Ammon's horn (tissue), 1 donor: ENCODE results near the gene ANKRD33B.
"Not testable (repeated sequence)": the region's sequence is repeated elsewhere in the genome, so short reads cannot be mapped to it uniquely, and the experiment has no call there.

ENCODE experiments used
- DNase-seq: peaks from one replicate; pipeline ENCODE4 v3.0.0-alpha.2; 2016; ENCODE audit warnings: low spot score

Gene ANKRD33B

DNA sequence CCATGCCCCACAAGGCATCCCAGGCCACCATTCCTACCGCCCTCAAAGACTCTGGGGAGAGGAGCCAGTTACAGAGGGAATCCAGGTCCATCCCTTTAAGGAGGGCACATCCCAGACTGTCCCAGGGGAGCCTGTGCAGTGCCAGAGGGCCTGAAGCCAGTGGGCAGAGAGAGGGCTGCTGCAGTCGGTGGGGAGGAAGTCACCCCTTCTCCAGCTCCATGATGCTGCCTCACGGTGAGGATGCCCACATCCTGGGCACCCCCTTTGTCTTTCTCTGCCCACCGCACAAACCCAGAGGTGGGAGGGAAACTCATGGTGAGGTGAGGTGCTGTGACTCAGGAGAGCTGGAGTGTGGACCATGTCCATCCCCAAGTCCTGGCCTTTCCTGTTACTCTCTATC, 26.2 kb upstream of the ANKRD33B start:
- DNase-seq, result no peak

DNA sequence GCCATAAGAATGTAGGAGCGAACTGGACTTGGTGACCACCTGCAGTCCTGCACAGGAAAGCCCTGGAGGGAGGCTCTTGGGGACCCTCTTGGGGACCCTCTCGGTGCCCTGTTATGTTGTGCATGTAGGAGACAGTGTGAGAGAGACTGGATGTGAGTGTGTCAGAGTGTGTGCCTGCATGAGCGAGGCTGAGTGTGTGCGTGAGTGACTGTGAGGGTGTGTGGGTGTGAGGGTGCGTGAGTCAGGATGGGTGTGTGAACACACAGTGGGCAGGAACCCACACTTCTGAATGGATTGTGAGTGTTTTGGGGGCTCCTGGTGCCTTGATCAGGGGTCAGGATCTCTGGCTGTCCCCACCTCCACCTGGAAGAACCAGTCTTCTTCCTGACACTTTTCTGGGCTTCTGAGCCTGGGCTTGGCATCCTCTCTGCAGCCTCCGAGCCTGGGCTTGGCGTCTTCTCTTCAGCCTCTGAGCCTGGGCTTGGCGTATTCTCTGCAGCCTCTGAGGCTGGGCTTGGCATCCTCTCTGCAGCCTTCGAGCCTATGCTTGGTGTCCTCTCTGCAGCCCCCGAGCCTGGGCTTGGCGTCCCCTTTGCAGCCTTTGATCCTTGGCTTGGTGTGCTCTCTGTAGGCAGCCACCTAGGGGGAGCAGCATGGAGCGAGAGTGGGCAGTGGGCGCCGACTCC, 25.6 kb upstream of the ANKRD33B start:
- peak; percentile 43 for DNase-seq

DNA sequence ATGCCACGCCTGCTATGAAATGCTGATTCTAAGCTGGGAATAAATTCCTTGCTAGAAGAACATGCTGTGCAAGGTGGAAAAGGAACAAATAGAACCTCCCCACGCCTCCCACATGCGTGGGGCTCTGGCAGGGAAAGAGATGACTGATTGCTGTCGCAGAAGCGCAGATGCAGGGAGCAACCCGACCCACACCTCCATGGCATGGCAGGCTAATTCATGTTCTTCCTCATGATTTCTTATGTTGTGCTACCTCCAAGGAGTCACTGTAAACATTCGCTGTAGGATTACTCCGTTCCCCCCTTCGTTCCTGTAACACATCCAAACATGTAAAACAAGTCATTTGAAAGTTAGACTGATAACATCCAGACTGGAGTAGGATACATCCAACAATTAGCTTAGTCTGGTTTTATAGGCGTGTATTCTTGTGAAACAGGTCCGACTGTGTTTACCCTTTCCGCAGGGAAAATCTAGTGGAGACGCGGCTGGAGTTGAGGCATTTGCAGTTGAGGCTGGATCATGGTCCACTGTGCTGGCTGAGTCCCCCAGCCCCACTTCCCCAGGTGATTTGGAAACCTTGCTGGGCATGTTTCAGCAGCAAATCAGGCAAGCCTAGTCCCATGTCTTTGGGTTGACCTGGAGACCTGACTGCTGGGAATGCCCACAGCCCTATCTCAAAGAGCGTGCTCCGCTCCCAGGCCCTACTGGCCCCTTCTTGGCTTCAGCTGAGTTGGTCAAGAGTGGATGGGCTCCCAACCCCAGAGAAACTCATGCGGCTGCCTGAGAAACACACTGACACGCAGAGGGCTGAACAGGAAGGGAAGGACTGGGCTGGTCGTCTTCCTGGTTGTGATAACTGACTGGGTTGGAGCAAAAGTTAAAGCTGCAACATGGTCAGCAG, 24.8 kb upstream of the ANKRD33B start:
- DNase-seq, result peak; percentile 63

DNA sequence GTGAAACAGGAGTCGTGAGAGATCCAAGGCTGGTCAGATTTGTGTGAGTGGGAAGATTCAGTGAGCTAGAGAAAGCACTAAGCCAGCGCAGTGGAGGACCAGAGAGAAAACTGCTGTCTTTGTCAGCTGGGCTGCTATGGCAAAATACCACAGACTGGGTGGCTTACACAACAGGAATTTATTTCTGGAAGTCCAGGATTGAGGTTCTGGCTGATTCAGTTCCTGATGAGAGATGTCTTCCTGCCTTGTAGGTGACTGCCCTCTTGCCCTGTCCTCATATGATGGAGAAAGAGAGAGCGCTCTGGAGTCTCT, 24.2 kb upstream of the ANKRD33B start:
- no peak for DNase-seq

DNA sequence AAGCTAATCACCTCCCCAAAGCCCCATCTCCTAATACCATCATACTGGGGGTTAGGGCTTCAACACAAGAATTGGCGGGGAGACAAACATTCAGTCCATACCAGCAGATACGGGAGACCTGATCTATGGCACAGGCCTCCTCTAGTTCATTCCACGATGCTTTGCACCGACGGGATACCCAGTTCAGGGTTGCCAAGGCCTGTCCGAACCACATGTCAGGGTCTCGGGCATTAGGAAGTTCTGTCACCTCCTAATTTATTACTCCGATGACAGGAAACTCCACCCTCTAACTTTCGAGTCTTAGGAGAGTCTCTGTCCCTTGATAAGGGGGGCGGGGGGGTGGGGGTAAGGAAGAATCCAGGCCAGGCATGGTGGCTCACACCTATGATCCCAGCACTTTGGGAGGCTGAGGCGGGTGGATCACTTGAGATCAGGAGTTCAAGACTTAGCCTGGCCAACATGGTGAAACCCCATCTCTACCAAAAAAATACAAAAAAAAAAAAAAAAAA, 23.8 kb upstream of the ANKRD33B start:
- DNase-seq, result no peak

DNA sequence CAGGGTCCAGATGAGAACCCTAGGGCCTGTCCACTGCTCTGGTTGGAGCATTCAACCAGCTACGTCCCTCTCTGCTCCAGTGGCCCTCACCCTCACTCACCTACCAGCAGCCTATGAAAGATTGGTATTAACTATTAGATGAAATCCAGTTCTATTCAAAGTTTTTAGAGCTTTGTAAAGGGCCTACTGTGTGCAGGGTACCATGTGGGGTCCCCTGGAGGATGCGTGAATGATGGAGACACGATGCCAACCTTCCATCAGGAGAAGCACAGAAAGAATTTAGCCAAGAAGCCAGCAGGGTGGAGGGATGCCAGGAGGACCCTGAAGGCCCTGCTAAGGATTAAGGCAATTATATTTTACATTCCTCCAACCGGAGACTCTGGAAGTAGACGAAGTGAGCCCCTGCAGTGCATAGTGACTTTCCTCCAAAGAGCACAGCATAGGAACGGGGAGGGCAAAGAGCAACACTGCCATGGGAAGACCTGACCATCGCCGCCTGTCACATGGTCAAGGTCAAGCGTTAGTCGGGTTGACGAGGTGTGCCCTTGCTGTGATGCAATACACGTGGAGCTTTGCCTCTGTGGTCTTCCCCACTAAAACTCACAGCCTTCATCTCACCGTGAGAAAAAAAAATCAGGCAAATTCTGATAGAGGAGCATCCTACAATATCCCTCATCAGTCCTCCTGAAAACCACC, 22.8 kb upstream of the ANKRD33B start:
- DNase-seq, result no peak

DNA sequence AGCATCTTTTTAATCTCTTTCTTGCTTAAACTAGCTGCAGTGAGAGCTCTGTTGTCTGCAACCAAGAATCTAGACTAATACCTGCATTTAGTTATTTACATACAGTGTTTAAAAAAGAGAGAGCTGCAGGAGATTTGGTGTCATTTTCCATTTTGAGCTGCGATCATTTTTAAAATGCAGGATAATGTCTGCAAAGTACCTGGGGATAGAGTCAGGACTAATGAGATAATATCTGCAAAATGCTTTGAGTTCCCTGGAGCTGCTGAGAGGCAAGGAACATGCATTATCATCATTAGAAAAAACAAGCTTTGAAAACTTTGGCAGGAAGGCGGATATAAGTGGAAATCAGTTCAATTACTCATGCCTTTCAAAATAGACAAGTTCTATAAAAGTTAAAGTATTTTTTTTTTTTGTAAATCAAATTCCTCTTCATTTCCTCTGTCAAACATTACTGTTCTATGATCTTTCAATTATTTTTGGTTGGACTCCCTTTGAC, 21.8 kb upstream of the ANKRD33B start:
- no peak for DNase-seq

DNA sequence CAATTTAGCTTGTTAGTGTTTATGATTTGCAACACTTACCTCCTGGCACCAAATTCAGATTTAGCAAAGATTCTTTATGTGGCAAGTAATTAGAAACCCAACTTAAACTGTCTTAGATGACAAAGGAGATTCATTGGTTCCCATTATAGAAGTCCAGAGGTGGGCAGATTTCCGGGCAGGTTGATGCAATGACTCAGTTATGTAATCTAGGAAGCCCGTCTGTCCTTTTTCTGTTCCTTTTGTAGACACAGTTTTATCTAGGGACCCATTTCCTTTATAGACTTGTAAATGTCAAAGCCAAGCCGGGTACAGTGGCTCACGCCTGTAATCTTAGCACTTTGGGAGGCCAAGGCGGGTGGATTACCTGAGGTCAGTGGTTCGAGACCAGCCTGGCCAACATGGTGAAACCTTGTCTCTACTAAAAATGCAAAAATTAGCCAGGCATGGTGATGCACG, 20.3 kb upstream of the ANKRD33B start:
- no peak for DNase-seq

DNA sequence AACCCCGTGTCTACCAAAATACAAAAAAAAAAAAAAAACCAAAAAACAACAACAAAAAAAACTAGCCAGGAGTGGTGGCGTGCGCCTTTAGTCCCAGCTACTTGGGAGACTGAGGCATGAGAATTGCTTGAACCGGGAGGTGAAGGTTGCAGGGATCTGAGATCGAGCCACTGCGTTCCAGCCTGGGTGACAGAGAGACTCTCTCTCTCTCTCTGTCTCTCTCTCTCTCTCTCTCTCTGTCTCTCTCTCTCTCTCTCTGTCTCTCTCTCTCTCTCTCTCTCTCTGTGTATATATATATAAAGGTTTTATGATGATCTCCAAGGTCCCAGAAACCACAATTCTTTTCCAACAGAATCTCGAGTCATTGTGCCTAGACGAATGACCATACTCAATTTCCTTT, 18.8 kb upstream of the ANKRD33B start:
- no peak for DNase-seq

DNA sequence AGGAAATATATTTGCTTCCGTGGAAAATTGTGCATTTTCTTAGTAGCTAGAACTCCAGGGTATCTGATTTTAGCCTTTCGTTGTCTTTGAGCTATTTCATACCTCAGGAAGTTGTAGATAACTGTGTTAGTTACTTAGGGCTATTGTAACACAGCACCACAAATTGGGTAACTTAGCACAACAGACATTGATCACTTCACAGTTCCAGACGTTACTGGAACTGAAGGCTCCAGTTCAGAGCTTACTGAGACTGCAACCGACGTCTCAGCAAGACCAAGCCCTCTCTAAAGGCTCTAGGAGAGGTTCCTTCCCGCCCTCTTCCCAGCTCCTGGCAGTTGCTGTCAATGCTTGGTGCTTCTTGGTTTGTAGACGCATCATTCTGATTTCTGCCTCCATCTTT, 17.7 kb upstream of the ANKRD33B start:
- no peak for DNase-seq

DNA sequence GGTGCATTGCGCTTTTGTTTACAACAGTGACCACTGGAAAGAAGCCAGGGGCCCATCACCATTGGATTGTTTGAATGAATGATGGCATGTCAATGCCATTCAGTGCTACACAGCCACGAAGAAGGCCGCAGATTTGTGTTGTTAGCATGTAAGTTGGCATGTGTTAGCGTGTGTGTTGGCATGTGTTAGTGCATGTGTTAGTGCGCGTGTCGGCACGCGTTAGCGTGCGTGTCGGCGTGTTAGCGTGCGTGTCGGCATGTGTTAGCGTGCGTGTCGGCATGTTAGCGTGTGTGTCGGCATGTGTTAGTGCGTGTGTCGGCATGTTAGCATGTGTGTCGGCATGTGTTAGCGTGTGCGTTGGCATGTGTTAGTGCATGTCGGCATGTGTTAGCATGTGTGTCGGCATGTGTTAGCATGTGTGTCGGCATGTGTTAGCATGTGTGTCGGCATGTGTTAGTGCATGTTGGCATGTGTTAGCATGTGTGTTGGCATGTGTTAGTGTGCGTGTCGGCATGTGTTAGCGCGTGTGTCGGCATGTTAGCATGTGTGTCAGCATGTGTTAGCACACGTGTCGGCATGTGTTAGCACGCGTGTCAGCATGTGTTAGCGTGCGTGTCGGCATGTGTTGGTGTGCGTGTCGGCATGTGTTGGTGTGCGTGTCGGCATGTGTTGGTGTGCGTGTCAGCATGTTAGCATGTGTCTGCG, 15.3 kb upstream of the ANKRD33B start:
- no peak for DNase-seq

DNA sequence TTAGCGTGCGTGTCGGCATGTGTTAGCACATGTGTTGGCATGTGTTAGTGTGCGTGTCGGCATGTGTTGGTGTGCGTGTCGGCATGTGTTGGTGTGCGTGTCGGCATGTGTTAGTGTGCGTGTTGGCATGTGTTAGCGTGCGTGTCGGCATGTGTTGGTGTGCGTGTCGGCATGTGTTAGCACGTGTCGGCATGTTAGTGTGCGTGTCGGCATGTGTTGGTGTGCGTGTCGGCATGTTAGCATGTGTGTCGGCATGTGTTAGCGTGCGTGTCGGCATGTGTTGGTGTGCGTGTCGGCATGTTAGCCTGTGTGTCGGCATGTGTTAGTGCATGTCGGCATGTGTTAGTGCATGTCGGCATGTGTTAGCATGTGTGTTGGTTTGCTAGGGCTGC, 14.8 kb upstream of the ANKRD33B start:
- DNase-seq, result not testable (repeated sequence)

DNA sequence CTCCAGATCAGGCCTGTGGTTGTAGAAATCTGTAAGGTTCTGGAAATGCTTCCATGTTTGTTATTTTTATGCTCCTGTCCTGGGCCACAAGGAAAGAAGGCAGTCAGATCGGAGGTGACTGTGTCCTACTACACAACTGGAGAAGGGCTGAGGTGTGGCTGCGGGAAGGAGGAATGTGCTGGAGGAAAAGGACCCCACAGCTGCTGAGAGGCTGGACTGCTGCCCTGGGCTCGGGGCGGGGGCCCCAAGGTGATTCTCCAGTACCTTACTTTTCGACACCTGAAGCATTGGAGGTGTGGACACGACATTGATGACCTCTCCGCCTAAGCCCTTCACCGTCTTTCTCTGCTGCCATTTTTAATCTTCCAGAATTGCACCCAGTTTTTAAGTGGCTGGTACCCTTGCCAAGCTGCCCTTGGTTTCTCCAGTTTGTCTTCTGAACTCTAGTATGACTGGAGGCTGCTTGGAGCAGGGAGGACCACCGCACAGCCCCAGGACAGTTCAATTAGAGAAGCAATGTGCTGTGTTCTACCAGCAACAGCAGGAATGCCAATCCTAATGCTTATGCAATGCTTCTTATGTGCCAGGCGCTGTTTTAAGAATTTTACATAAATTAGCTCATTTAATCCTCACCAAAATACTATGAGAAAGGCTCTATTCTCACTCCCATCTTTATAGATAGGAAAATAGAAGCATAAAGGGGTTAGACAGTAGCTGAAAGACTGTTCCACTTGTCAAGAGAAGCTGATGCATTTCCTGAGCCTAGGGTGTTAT, 13.5 kb upstream of the ANKRD33B start:
- DNase-seq, result no peak

DNA sequence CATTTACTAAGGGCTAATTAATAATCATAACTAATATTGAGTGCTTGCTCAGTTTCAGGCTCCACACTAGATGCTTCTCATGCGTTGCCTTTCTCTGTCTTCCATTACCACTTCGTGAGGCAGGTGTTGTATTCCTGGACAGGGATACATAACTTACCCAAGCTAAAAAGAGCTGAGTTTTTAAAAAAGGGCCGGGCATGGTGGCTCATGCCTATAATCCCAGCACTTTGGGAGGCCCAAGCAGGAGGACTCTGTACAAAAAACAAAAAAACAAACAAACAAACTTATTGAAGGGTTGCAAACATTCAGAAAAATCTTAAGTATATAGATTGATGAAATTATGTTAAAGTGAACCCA, 12.1 kb upstream of the ANKRD33B start:
- no peak for DNase-seq

DNA sequence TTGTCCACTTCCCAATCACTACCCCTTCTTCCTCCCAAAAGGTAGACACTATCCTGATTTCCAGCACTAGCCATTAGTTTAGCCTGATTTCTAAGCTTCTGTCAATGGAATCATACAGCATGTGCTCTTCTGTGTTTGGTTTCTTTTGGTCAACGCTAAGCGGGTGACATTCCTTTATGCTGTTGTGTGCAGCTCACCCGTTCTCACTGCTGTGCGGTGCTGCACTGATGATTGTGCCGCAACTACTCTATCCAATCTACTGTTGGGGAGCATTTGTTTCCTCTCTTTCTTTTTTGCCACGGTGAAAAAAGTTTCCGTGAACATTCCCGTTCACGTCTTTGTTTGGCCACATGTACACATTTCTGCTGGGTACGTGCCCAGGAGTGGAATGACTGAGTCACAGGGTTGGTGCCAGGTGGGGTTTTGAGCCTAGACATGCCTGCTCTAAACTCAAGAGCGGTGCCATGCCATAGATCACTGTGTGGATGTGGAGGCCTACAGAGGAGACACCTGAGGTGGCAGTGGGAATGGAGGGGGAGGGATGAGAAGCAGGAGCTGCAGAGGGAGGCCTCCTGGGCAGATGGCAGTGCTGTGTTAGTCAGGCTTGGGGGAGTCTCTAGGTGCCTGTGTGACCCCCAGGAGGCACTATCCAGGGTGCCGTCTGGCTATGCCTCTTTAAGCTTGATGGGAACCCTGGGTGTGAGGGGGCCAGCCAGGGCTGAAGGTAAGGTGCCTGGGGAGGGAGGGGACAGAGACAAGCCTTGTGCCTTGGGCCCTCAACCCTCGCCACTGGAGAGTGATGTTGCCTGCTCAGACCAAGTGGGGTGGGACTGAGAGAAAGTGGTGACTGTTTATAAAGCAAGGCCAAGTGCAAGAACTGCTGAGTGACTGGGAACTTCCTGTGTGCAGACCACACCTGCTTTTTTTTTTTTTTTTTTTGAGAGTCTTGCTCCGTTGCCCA, 11.4 kb upstream of the ANKRD33B start:
- DNase-seq, result no peak

DNA sequence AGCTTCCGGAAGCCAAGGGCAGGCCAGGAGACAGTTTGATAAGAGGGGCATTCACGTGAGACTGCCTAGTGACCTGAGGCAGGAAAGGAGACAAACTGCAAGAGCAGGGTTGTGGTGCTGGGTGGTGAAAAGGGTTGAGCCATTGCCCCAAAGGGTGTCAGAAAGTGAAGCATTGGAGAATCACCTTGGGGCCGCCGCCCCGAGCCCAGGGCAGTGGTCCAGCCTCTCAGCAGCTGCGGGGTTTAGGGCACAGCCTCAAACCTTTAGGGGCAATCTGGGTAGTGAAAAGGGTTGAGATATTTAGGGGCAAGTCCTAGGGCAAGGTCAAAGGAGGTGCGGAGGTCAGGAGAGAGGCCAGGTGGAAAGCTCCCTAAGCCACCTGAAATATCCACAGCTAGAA, 10.4 kb upstream of the ANKRD33B start:
- DNase-seq, result no peak

DNA sequence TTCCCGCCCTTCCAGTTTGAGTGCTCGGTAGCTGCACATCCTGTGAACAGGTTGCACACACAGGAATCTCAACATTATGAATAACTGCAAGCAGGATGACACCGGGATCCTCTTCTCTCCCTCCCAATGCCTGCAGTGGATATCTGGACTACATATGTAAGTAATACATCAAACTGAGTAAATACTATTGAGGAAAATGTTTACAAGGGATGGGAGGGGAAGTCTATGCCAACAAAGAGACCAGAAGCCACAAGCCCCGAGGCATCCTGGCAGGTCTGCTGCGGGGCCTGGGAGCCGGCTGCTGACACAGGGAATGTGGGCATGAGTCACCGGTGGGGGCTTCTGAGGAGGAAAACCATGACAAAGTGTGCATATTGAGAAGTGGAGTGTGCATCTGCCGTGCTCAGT, 8.6 kb upstream of the ANKRD33B start:
- DNase-seq, result peak; percentile 53

DNA sequence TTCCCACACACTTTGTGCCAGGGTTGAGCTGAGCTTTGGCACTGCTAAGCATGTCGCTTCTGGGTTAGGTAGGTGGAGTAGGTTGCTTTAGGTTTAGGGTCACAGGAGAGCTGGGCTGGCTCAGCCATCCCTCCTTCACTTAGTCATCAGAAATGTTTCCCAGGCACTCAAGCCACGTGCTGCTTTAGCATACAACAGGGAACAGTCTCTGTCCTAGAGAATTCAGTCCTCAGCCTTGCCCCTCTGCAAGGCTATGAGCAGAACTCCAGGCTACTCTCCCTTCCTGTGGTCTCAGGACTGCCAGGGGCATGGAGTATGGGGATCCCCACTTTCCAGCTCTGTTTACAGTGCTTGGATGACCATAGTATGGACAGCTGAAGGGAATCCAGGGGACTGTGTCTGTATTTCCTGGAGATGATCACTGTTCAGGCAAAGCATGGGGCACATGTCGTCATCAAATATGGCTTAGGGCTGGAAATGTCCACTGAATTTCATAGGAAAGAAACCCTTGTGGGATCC, 7.5 kb upstream of the ANKRD33B start:
- no peak for DNase-seq

DNA sequence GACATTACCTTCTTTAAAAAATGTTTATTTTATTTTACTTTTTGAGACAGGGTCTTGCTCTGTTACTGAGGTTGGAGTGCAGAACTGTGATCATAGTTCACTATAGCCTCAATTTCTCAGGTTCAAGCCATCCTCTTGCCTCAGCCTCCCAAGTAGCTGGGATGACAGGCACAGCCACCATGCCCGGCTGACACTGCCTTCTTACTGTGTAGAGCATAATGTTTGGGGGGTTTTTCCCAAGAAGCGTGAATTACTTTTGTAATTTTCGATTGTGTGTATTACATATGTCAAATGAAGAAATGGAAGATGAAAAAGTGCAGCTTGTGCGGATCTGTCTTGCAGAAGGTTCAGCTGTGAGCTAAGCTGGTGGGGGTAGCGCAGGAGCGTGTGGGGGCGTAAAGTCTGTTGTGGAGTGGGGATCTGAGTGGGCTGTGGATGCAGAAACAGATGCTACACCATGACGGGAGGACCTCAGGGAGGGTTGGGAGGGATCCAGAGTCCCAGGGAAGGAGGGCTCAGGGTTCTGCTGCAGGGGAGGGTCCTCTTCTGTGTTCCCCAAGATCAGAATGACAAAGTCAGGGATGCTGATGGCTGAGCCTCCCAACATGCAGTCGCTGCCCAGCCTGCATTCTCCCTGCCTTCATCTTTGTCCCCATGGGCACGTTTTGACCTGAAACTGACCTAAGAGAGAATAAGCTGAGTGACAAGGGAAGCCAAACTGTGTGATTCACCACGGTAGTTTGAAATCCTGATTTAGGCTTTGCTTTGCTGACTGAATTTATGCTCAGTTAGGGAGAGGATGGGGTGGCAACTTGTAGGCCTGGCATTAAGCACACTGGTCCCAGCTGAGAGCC, 6.8 kb upstream of the ANKRD33B start:
- no peak for DNase-seq
